K562 (cell line): ENCODE measurements around the gene BASP1.

Experiments used
- CHD2 ChIP-seq: IDR thresholded peaks from 2 replicates; pipeline ENCODE4 v1.6.1; 2011; ENCODE audit warnings: low read depth, low read length
- CREM ChIP-seq: IDR thresholded peaks from 2 replicates; pipeline ENCODE4 v1.6.1; 2014; ENCODE audit warnings: antibody characterized with exemption, low read depth
- FOSL1 ChIP-seq: fragments of 200-800 bp; sonication (Bioruptor generic); conservative IDR thresholded peaks from 2 replicates; pipeline ENCODE4 v1.6.1; 2016; ENCODE audit warnings: missing genetic modification characterization, missing compliant biosample characterization
- IRF2 ChIP-seq: sonication (generic); formaldehyde crosslinking; IDR thresholded peaks from 2 replicates; pipeline ENCODE4 v1.8.1; 2022; ENCODE audit warnings: mild to moderate bottlenecking, missing genetic modification reagents
- MED1 ChIP-seq: sonication (generic); formaldehyde crosslinking; IDR thresholded peaks from 2 replicates; pipeline ENCODE4 v1.8.1; 2023; ENCODE audit warnings: missing genetic modification reagents, borderline replicate concordance
- MXI1 ChIP-seq: IDR thresholded peaks from 2 replicates; pipeline ENCODE4 v1.6.1; 2011; ENCODE audit warnings: low read depth, mild to moderate bottlenecking, improper control_type of control experiment, low read length
- NCOA4 ChIP-seq: fragments of 450-650 bp; IDR thresholded peaks from 2 replicates; pipeline ENCODE4 v1.6.1; 2018; ENCODE audit warnings: mild to moderate bottlenecking; ENCODE audit not compliant: partially characterized antibody
- POLR2A ChIP-seq: fragments of 450-650 bp; conservative IDR thresholded peaks from 2 replicates; pipeline ENCODE4 v1.6.1; 2016
- RBM39 ChIP-seq: fragments of 200-400 bp; formaldehyde crosslinking; optimal IDR thresholded peaks from 2 replicates; pipeline ENCODE3; 2018; ENCODE audit warnings: low read depth, low read length
- TCF15 ChIP-seq: fragments of 250-450 bp; sonication (Bioruptor Pico); IDR thresholded peaks from 2 replicates; pipeline ENCODE4 v1.8.0; 2022; ENCODE audit warnings: moderate library complexity, mild to moderate bottlenecking, inconsistent platforms
- TF ChIP-seq, protein P1 (sequence below): sonication (generic); formaldehyde crosslinking; IDR thresholded peaks from 2 replicates; pipeline ENCODE4 v1.8.0; 2022; ENCODE audit warnings: missing genetic modification reagents, mild to moderate bottlenecking, moderate library complexity, borderline replicate concordance
- TF ChIP-seq, protein P2 (sequence below), 3 experiments: IDR thresholded peaks in 2 of 3; conservative IDR thresholded peaks in 1 of 3; 2 replicates each; pipeline ENCODE4 v1.5.1; 2011 to 2012; ENCODE audit warnings: low read length in 3 of 3, mild to moderate bottlenecking in 3 of 3, control low read depth in 2 of 3, improper control_type of control experiment in 1 of 3, inconsistent platforms in 1 of 3, low read depth in 1 of 3, mixed read lengths in 1 of 3, moderate library complexity in 1 of 3; ENCODE audit not compliant: insufficient read depth in 2 of 3

DNA sequence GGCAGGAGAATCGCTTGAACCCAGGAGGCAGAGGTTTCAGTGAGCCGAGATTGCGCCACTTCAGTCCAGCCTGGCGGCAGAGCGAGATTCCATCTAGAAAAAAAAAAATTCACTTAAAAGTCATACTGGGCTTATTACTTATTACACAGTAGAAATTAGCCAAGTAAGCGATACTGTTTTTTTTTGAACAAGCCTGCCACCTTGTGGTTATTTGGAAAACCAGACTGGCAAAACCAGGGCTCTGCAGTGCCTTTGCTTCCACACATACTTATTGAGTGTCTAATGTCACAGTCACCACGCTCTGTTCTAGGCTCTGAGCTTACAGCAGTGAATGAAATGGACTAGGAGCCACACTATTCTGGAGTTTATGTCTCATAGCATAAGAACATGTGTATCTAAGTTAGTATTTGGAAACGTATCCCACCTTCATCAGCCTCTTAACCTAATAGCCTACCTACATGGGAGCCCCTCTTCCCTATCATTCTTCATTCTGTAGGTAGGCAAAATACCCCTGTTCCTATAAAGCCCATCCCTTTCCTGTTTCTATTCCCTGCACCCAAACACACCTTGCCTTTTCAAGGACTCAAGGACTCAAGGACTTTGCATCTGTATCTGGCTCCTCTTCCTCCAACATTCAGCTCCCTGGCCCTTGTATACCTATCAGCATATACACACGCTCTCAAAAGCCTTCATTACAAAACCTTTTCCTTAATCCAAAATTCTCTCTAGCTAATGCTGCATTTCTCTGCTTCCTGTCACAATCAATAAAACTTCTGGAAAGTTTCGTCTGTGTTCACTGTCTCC lies 13.9 kb upstream of the BASP1 start:
- no peak for TF ChIP-seq TCF15
- TF ChIP-seq CHD2: no peak
- TF ChIP-seq, protein P1, sequence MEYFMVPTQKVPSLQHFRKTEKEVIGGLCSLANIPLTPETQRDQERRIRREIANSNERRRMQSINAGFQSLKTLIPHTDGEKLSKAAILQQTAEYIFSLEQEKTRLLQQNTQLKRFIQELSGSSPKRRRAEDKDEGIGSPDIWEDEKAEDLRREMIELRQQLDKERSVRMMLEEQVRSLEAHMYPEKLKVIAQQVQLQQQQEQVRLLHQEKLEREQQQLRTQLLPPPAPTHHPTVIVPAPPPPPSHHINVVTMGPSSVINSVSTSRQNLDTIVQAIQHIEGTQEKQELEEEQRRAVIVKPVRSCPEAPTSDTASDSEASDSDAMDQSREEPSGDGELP (CRISPR knock-in tag): no peak
- TF ChIP-seq, protein P2, sequence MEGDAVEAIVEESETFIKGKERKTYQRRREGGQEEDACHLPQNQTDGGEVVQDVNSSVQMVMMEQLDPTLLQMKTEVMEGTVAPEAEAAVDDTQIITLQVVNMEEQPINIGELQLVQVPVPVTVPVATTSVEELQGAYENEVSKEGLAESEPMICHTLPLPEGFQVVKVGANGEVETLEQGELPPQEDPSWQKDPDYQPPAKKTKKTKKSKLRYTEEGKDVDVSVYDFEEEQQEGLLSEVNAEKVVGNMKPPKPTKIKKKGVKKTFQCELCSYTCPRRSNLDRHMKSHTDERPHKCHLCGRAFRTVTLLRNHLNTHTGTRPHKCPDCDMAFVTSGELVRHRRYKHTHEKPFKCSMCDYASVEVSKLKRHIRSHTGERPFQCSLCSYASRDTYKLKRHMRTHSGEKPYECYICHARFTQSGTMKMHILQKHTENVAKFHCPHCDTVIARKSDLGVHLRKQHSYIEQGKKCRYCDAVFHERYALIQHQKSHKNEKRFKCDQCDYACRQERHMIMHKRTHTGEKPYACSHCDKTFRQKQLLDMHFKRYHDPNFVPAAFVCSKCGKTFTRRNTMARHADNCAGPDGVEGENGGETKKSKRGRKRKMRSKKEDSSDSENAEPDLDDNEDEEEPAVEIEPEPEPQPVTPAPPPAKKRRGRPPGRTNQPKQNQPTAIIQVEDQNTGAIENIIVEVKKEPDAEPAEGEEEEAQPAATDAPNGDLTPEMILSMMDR (IDR thresholded peaks at IDR 0.05 in 2 of 3, conservative IDR thresholded peaks at IDR 0.05 in 1 of 3; ENCODE audit: insufficient read depth in 2 of 3, low read depth in 1 of 3, low read length in 3 of 3): peak; percentile 42 to 75 (median 53); a peak in 5 of 6 replicates
- TF ChIP-seq POLR2A: no peak
- TF ChIP-seq MED1: no peak
- no peak for TF ChIP-seq FOSL1 (tag)
- TF ChIP-seq RBM39: no peak
- no peak for TF ChIP-seq MXI1
- TF ChIP-seq NCOA4: no peak
- TF ChIP-seq CREM: no peak
- TF ChIP-seq IRF2 (CRISPR knock-in tag): no peak
